ENCODE results near the gene PSG5.
"Not testable (repeated sequence)": the region's sequence is repeated elsewhere in the genome, so short reads cannot be mapped to it uniquely, and the experiment has no call there.

PSG5 gene

DNA sequence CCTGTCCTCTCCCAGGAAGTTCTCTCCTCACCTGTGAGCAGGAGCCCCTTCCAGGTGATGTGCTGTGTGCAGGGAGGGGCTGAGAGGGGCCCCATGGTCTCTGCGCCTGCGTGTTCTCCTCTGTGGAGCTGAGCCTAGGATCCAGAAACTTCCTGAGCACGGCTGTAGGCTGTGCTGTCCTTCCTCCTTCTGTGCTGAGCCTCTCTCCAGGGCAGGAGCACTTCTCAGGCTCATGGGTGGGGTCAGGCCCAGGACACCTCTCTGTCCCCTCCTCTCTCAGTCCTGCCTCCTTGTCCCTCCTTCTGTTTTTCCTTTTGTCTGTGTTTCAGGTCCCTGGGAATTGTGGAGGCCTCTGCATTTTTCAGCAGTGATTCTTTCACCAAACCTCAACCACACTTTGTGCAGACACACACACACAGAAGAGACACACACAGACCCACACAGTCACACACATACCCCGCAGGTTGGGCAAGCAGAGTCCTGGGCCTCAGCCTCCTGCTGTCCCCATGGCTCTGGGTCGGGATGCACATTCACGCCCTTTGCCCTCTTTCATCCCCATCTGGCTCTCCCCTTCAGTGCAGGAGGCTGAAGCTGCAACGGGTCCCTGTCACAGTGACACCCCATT lies at the start of gene PSG5:
TSS of gene PSG5 (minus strand) at position 226 of the 625 bp plus-strand sequence. CDS start at position 95, 131 bp downstream.
- not testable (repeated sequence) for DNase-seq (ENCODE audit: low read depth in 2 of 3, low spot score in 2 of 3)

GRCh38 chr19:43235686-43236085 lies 49.4 kb upstream of the PSG5 start:
- not testable (repeated sequence) for DNase-seq (ENCODE audit: low read depth in 2 of 3, low spot score in 2 of 3)

DNA sequence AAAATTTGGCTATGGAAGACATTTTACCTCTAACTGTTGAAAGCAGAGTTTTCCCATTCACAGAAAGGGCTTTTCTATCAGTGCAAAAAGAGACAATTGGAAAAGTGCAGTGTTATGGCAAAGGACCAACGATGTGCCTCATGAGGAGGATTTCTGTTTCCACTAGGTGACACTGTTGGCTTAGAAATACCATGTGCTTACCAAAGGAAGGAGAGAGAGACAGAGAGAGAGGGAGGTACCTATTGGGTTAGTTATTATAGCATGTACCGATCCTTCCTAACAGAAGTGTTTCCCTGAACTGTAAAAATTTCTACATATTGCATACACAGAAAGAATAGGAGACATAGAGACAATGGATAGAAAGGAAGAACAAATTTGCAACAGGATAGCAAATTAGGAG lies 43.0 kb upstream of the PSG5 start:
- DNase-seq (ENCODE audit: low read depth in 2 of 3, low spot score in 2 of 3) = no peak

DNA sequence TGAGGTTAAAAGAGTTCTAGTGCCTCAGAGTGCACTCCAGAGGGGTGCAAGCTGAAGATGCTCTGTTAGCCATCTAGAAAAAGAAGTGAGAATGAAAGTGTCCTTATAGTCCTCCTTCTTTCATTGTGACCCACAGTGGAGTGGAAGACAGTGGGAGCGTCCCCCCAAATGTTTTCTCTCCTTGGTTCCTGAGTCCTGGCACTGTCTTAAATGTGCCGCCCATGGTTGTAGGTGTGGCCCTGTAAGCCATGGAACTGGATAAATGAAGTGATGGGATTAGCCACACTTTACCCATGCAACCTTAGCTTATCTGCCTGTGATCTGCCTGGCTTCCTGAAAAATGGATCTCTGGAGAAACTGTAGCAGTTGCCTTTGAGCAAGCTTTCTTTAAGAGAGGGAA lies 42.4 kb upstream of the PSG5 start:
- not testable (repeated sequence) for DNase-seq (ENCODE audit: low read depth in 2 of 3, low spot score in 2 of 3)

DNA sequence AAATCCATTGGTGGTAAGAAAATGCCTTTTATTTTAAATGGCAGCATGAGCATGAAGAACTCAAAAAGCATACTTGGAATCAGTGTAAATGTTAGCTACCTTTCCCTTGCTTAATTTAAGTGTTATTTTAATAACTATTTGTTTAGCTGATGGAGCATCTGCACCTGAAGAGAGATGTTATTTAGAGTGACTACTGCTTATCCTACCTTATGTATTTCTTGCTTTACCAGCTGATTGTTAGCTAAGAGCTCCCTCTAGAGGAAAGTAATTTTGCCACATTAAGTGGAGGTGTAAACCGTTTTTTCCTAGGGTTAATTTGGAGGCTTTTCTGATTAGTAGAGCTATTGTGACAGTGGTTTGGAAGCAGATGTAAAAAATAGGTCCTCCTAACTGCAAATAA lies 40.6 kb upstream of the PSG5 start:
- DNase-seq (ENCODE audit: low read depth in 2 of 3, low spot score in 2 of 3) = not testable (repeated sequence)

- no peak for DNase-seq (ENCODE audit: low read depth in 2 of 3, low spot score in 2 of 3)
These were observed 38.5 kb upstream of the PSG5 start for GRCh38 chr19:43224855-43225253.

DNA sequence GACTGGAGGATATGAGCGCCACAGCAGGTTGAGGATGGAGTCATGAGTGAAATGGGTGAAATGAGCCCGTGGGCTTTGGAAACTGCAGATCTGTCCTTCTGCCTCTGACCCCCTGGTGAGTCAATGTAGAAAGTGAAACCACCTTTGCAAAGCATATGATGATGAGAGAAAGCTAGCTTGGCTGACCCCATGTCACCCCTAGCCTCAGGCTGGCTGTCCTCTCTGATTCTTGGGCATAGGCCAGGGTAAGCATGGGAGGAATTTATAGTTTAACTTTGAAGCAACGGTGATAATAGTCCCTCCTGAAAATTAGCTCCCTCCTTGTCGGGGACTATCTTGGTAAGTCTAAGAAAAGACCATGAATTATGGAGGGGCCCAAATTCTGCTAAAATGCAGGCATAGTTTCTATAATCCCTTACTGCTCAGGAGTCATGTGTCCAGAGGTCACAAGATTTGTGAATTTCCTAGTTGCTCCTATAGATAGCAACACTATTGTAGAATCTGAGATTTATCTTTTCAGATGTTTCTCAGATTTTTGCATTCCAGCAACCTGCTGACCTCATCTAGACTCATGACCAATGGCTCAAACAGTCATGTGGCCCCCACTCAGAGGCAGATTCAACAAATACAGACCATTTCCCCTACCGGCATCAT lies 38.0 kb upstream of the PSG5 start:
- not testable (repeated sequence) for DNase-seq (ENCODE audit: low read depth in 2 of 3, low spot score in 2 of 3)

- DNase-seq (ENCODE audit: low read depth in 2 of 3, low spot score in 2 of 3) = not testable (repeated sequence)
These were observed 35.6 kb upstream of the PSG5 start for GRCh38 chr19:43221891-43222290.

DNA sequence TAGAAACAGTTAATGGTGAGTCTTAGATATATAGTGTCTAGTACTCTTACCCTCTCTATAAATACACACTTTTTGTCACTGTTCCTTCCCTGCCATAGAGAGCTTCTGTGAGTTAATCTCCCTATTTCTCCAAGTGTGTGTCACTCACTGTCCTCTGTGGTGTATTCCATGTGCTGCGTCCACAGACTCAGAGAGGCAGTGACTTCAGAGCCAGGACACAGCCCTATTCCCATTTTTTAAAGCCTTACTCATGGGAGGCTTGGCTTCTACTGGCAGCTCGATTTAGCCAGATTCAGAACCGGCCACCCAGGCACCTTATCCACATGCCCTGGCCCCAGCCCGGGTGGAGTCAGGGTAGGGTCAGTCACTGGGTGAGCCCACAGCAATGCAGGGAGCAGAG lies 32.8 kb upstream of the PSG5 start:
- not testable (repeated sequence) for DNase-seq (ENCODE audit: low read depth in 2 of 3, low spot score in 2 of 3)

DNA sequence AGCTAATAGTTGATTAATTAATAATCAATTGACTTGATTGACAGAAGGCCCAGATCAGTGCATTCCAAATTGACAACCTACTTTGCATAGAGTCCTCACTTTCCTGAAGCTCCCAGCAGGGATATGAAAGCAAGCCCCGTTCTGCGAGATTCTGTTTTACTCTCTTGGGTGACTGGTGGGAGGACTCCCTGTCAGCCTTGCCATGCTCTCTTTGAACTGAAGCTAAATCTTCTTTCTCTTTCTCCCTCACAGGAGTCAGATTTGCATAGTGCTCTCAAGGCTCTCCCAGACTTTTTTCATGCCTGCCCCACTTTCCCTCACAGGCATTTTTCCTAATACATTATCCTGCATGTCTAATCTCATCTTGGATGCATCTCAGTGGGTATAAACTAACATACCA lies 29.5 kb upstream of the PSG5 start:
- DNase-seq (ENCODE audit: low read depth in 2 of 3, low spot score in 2 of 3) = not testable (repeated sequence)

DNA sequence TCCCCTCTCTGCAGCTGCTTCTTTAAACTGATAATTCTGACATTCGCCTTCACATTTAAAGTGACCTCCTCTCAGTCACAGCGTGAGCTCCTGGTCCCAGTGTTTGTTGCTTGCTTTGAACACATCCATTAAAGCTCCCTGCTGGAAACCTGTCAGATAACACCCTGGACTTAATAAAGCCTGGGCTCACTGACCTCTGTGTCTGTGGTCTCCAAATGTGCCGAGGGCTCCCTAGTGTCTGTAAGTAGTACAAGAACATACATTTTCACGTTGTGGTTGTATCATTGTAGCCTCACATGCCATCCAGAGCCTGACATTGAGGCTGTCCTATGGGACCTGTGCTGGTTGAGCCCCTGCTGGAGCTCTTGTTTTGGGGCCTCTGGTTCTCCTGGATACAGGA lies 21.7 kb upstream of the PSG5 start:
- DNase-seq (ENCODE audit: low read depth in 2 of 3, low spot score in 2 of 3) = no peak

DNA sequence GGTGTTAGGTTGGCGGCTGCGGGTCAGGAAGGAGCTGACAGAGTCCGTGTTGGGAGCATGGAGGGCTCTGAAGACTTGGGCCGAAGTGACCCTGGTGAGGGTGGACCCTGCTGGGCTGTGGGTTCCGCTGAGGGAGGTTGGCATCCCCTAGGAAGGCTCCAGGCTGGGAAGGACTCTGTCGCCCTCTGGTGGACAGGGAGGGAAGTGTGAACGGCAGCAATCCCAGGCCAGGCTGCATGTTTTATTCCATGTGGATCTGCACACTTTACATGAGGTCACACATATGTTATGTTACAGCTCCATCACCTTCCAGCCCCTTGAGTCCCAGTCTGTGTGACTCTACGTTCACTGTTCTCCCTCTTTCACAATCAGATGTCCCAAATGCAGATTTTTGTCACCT lies 20.8 kb upstream of the PSG5 start:
- DNase-seq (ENCODE audit: low read depth in 2 of 3, low spot score in 2 of 3) = not testable (repeated sequence)

DNA sequence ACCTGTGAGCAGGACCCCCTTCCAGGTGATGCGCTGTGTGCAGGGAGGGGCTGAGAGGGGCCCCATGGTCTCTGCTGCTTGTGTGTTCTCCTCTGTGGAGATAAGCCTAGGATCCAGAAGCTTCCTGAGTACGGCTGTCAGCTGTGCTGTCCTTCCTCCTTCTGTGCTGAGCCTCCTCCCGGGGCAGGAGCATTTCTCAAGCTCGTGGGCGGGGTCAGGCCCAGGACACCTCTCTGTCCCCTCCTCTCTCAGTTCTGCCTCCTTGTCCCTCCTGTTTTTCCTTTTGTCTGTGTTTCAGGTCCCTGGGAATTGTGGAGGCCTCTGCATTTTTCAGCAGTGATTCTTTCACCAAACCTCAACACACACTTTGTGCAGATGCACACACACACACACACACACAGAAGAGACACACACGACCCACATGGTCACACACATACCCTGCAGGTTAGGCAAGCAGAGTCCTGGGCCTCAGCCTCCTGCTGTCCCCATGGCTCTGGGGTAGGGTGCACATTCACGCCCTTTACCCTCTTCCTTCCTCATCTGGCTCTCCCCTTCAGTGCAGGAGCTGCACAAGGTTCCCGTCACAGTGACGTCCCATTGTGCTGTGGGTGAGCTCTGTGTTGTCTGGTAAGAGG lies 19.3 kb upstream of the PSG5 start, which contains the start of gene PSG4:
TSS of gene PSG4 (minus strand) at position 168 of the 635 bp plus-strand sequence. CDS start at position 66, 102 bp downstream.
- not testable (repeated sequence) for DNase-seq (ENCODE audit: low read depth in 2 of 3, low spot score in 2 of 3)

DNA sequence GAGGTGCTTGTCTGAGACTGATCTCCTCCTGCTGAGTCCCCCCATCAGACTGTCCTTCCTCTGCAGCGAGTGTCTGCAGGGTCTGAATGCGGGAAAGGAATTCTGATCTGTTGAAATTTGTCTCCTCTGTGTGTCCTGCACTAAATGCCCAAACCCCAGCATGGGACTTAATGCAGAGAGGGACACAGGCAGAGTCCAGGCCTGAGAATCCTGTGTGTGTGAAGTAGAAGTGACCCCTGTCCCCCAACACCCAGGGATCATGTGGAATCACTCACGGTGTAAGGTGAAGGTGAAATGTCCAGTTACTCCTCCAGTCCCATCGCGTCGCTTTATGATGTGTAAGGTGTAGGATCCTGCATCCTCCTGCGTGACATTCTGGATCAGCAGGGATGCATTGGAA lies 17.3 kb upstream of the PSG5 start:
- not testable (repeated sequence) for DNase-seq (ENCODE audit: low read depth in 2 of 3, low spot score in 2 of 3)

- not testable (repeated sequence) for DNase-seq (ENCODE audit: low read depth in 2 of 3, low spot score in 2 of 3)
These were observed 15.6 kb upstream of the PSG5 start for GRCh38 chr19:43201891-43202290.

DNA sequence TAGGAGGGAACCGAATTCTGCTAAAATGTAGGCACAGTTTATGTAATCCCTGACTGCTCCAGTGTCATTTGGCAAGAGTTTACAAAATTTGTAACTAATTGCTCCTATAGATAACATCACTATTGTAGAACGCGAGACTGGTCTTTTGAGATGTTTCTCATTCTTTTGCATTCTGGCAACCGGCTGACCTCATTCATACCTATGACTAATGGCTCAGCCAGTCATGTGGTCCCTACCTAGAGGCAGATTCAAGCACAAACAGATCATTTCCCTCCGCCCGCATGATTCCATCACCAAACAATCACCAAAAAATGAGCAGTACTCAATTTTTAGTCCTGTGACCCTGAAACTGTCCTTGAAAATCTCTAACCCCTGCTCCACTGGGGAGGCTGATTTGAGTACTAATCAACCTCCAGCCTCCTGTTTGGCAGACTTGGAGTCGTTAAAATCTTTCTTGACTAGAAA lies 15.0 kb upstream of the PSG5 start:
- DNase-seq (ENCODE audit: low read depth in 2 of 3, low spot score in 2 of 3) = not testable (repeated sequence)

- DNase-seq (ENCODE audit: low read depth in 2 of 3, low spot score in 2 of 3) = not testable (repeated sequence)
These were observed 12.5 kb upstream of the PSG5 start for GRCh38 chr19:43198686-43199419.

GRCh38 chr19:43197666-43198397 lies 11.5 kb upstream of the PSG5 start:
- not testable (repeated sequence) for DNase-seq (ENCODE audit: low read depth in 2 of 3, low spot score in 2 of 3)

DNA sequence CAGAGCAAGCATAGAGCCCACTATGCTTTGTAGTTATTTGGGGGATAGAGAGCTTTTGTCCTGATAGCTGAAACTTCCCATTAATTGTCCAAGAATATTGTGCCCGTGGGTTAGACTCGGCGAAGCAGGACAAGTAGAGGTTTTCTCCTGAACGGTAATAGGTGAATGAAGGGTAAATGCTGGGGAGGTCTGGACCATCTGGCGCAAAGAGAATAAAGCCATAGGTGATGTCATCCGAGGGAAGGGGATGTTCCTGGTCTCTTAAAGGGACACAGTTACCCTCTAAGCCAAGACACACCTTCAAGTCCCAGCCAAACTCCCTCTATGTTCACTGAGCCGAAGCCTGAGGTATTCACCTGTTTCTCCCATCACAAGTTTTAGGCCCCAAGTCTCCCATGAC lies 8.1 kb upstream of the PSG5 start:
- DNase-seq (ENCODE audit: low read depth in 2 of 3, low spot score in 2 of 3) = not testable (repeated sequence)

- DNase-seq (ENCODE audit: low read depth in 2 of 3, low spot score in 2 of 3) = not testable (repeated sequence)
These were observed 6.2 kb upstream of the PSG5 start for GRCh38 chr19:43192381-43193155.

Measured in activated CD8-positive, alpha-beta memory T cell treated with anti-CD3 and anti-CD28 coated beads for 48 hours (primary cell).